Stimulated activated CD4-positive, alpha-beta T cell treated with anti-CD3 and anti-CD28 coated beads, Interleukin-4, amount 100 ng/mL, for 4 hours (primary cell): ENCODE data around the gene ERVH48-1.
"Not testable (repeated sequence)": the region's sequence is repeated elsewhere in the genome, so short reads cannot be mapped to it uniquely, and the experiment has no call there.

ENCODE experiments used
- DNase-seq, 2 experiments: peaks; one replicate each; pipeline ENCODE4 v3.0.0-alpha.2; 2020

ERVH48-1 gene

GRCh38 chr21:42938606-42938995 lies 13.2 kb upstream of the ERVH48-1 start:
- not testable (repeated sequence) for DNase-seq

- no peak for DNase-seq
Observed at GRCh38 chr21:42937960-42938605, 12.7 kb upstream of the ERVH48-1 start.

- not testable (repeated sequence) for DNase-seq
Observed at GRCh38 chr21:42937034-42937940, 11.9 kb upstream of the ERVH48-1 start.

- DNase-seq: not testable (repeated sequence)
Observed at GRCh38 chr21:42936360-42936759, 10.9 kb upstream of the ERVH48-1 start.

- not testable (repeated sequence) for DNase-seq
Observed at GRCh38 chr21:42933973-42934372, 8.5 kb upstream of the ERVH48-1 start.

- DNase-seq: not testable (repeated sequence)
Observed at GRCh38 chr21:42933137-42933970, 7.9 kb upstream of the ERVH48-1 start.

- not testable (repeated sequence) for DNase-seq
Observed at GRCh38 chr21:42932378-42933136, 7.1 kb upstream of the ERVH48-1 start.

GRCh38 chr21:42931560-42932235 lies 6.3 kb upstream of the ERVH48-1 start:
- no peak for DNase-seq

- no peak for DNase-seq
Observed at GRCh38 chr21:42929969-42930368, 4.5 kb upstream of the ERVH48-1 start.

- not testable (repeated sequence) for DNase-seq
Observed at GRCh38 chr21:42927474-42928200, 2.2 kb upstream of the ERVH48-1 start.

- DNase-seq: no peak
Observed at GRCh38 chr21:42924433-42924751, 1.0 kb downstream of the ERVH48-1 start.

- peak; percentile 43 to 63 for DNase-seq
Observed at GRCh38 chr21:42923553-42924432, 1.6 kb downstream of the ERVH48-1 start.

- no peak for DNase-seq
Observed at GRCh38 chr21:42922918-42923317, 2.5 kb downstream of the ERVH48-1 start.

GRCh38 chr21:42921927-42922326 lies 3.5 kb downstream of the ERVH48-1 start:
- no peak for DNase-seq

- DNase-seq: no peak
Observed at GRCh38 chr21:42918291-42918690, 7.1 kb downstream of the ERVH48-1 start.

- no peak for DNase-seq
Observed at GRCh38 chr21:42913476-42913875, 12.0 kb downstream of the ERVH48-1 start.

GRCh38 chr21:42911920-42912319 lies 13.5 kb downstream of the ERVH48-1 start:
- DNase-seq: not testable (repeated sequence)

- not testable (repeated sequence) for DNase-seq
Observed at GRCh38 chr21:42908484-42908883, 16.9 kb downstream of the ERVH48-1 start.

GRCh38 chr21:42906233-42906632 lies 19.2 kb downstream of the ERVH48-1 start:
- DNase-seq: no peak

- DNase-seq: no peak
Observed at GRCh38 chr21:42905195-42905594, 20.2 kb downstream of the ERVH48-1 start.
